Cerebellar nuclear complex (tissue), 1 donor: ENCODE measurements around the gene PCED1A.

Source experiments
- DNase-seq, 2 experiments: peaks; one replicate each; lab custom pipeline; 2025; lab: John Stamatoyannopoulos, UW

PCED1A gene

GRCh38 chr20:2804041-2804828, 36.2 kb downstream of the PCED1A start:
- DNase-seq: no peak

GRCh38 chr20:2801286-2801728, 39.1 kb downstream of the PCED1A start:
- DNase-seq: no peak

GRCh38 chr20:2800521-2801285, 39.8 kb downstream of the PCED1A start, which contains the start of gene CPXM1:
TSS of gene CPXM1 (minus strand) at chr20:2800627. CDS start at chr20:2800572, 55 bp downstream.
- DNase-seq: no peak

- no peak for DNase-seq
These were observed 40.6 kb downstream of the PCED1A start for GRCh38 chr20:2799688-2800520.

GRCh38 chr20:2799271-2799670, 41.2 kb downstream of the PCED1A start:
- DNase-seq: no peak

GRCh38 chr20:2798814-2799213, 41.6 kb downstream of the PCED1A start:
- DNase-seq: no peak

- DNase-seq: no peak
These were observed 42.2 kb downstream of the PCED1A start for GRCh38 chr20:2798095-2798805.

- DNase-seq: no peak
These were observed 43.1 kb downstream of the PCED1A start for GRCh38 chr20:2797136-2797983.

GRCh38 chr20:2796011-2796660, 44.3 kb downstream of the PCED1A start:
- DNase-seq: no peak

GRCh38 chr20:2795451-2795850, 45.0 kb downstream of the PCED1A start:
- DNase-seq: no peak

- DNase-seq: no peak
These were observed 45.5 kb downstream of the PCED1A start for GRCh38 chr20:2794866-2795447.

GRCh38 chr20:2794202-2794748, 46.2 kb downstream of the PCED1A start:
- DNase-seq: no peak

- no peak for DNase-seq
These were observed 47.0 kb downstream of the PCED1A start for GRCh38 chr20:2793471-2793870.
